K562 (cell line): ENCODE measurements around the gene COL4A1. TPM values are rescaled to one million over a fixed set of nuclear protein-coding genes. Genes with fewer than 3 reads are reported as not detected.

Source experiments
- ATAC-seq: fragments of 200-7000 bp; cut with Tn5 transposase; 3 replicates; pipeline ENCODE4 v1.9.1; 2020; ENCODE audit warnings: moderate library complexity
- BruUV-seq: library from RNA; stranded (reverse); fragments of 400-500 nt; replicated peaks from 2 replicates; lab custom pipeline; 2021; lab: Mats Ljungman, UMichigan
- CTCF ChIA-PET: fragments of 300-600 bp; formaldehyde crosslinking; extraction: SDS; loops from one replicate; lab custom pipeline; 2021; ENCODE audit warnings: low intra/inter-chr PET ratio; lab: Yijun Ruan, JAX
- POLR2A ChIA-PET: fragments of 300-600, 350-650 bp; sonication (Branson Sonifier 250); formaldehyde crosslinking; extraction: SDS; loops from one replicate; lab custom pipeline; 2021; ENCODE audit warnings: antibody characterized with exemption, inconsistent platforms; lab: Yijun Ruan, JAX
- DNase-seq, 4 experiments: peaks; one replicate each; pipeline versions ENCODE4 v3.0.0 to v3.0.0-alpha.2; 2011 to 2018; ENCODE audit warnings: low spot score in 3 of 4, mixed read lengths in 3 of 4; ENCODE audit errors: extremely low read depth in 1 of 4
- FAIRE-seq: peaks from 2 replicates; lab custom pipeline; 2011; peaks lifted over from hg19 to GRCh38; lab: Jason Lieb, UNC
- H2AFZ ChIP-seq: 2 replicates; pipeline ENCODE4 v1.6.0; 2011; ENCODE audit warnings: low read depth, low read length, control low read depth, inconsistent platforms
- H3K27ac ChIP-seq: fragments of 200-600 bp; 3 replicates; pipeline ENCODE4 v1.8.0; 2011; ENCODE audit warnings: low read depth, mild to moderate bottlenecking, control low read depth, inconsistent platforms, low read length, moderate library complexity, mixed read lengths; ENCODE audit errors: extremely low read depth
- H3K27me3 ChIP-seq, 2 experiments: fragments of 300-600 bp in 1 of 2; 2 replicates in 1 of 2; 3 replicates in 1 of 2; pipeline versions ENCODE4 v1.6.0 to v1.8.0; 2011; ENCODE audit warnings: inconsistent platforms in 2 of 2, low read length in 2 of 2, mild to moderate bottlenecking in 1 of 2, mixed read lengths in 1 of 2, moderate library complexity in 1 of 2; ENCODE audit not compliant: control insufficient read depth in 2 of 2, insufficient read depth in 2 of 2
- H3K36me3 ChIP-seq: fragments of 300-600 bp; 3 replicates; pipeline ENCODE4 v1.8.0; 2011; ENCODE audit warnings: mild to moderate bottlenecking, low read length, inconsistent platforms; ENCODE audit not compliant: control insufficient read depth, insufficient read depth
- H3K4me1 ChIP-seq, 2 experiments: fragments of 200-600 bp in 1 of 2; replicated peaks in 1 of 2; 2 replicates in 1 of 2; 3 replicates in 1 of 2; pipeline versions ENCODE4 v1.5.1 to v1.8.0; 2011; ENCODE audit warnings: inconsistent platforms in 2 of 2, low read length in 2 of 2, mild to moderate bottlenecking in 1 of 2, mixed read lengths in 1 of 2, moderate library complexity in 1 of 2; ENCODE audit not compliant: control insufficient read depth in 2 of 2, insufficient read depth in 2 of 2
- H3K4me2 ChIP-seq: 2 replicates; pipeline ENCODE4 v1.6.1; 2011; ENCODE audit warnings: low read length, control low read depth, inconsistent platforms, mixed read lengths; ENCODE audit not compliant: insufficient read depth
- H3K4me3 ChIP-seq: fragments of 200-600 bp; sonication (generic), shearing (Covaris generic); 2 replicates; pipeline ENCODE4 v1.5.1; 2016; ENCODE audit warnings: control low read depth, inconsistent platforms
- H3K79me2 ChIP-seq: fragments of 200-600 bp; 3 replicates; pipeline ENCODE4 v1.8.0; 2011; ENCODE audit warnings: low read length, inconsistent platforms; ENCODE audit not compliant: control insufficient read depth, insufficient read depth
- H3K9ac ChIP-seq, 2 experiments: 2 replicates each; pipeline versions ENCODE4 v1.6.0 to v1.6.1; 2011; ENCODE audit warnings: low read depth in 2 of 2, low read length in 2 of 2, control low read depth in 1 of 2, inconsistent platforms in 1 of 2, mild to moderate bottlenecking in 1 of 2, mixed read lengths in 1 of 2; ENCODE audit not compliant: insufficient read depth in 1 of 2
- H3K9me1 ChIP-seq: one replicate; pipeline ENCODE4 v1.6.0; 2011; ENCODE audit warnings: inconsistent platforms, mild to moderate bottlenecking, low read length, moderate library complexity; ENCODE audit not compliant: control insufficient read depth, insufficient read depth
- H3K9me3 ChIP-seq: replicated peaks from 2 replicates; pipeline ENCODE4 v1.5.1; 2011; ENCODE audit warnings: low read depth, low read length, inconsistent platforms; ENCODE audit not compliant: control insufficient read depth, insufficient read depth
- H4K20me1 ChIP-seq: replicated peaks from 2 replicates; pipeline ENCODE4 v1.6.1; 2011; ENCODE audit warnings: low read length, inconsistent platforms, mixed read lengths; ENCODE audit not compliant: control insufficient read depth, insufficient read depth
- FIP1L1 ChIP-seq: fragments of 200-400 bp; formaldehyde crosslinking; IDR thresholded peaks from 2 replicates; pipeline ENCODE4 v1.6.1; 2018; ENCODE audit warnings: mild to moderate bottlenecking, low read depth, low read length; ENCODE audit not compliant: poor library complexity, severe bottlenecking
- HCFC1 ChIP-seq: IDR thresholded peaks from 2 replicates; pipeline ENCODE4 v1.6.1; 2012; ENCODE audit warnings: low read depth, low read length, improper control_type of control experiment
- HMG20B ChIP-seq: fragments of 250-450 bp; sonication (Bioruptor Pico); IDR thresholded peaks from 2 replicates; pipeline ENCODE4 v1.5.0; 2021; ENCODE audit warnings: mild to moderate bottlenecking
- HNRNPL ChIP-seq: fragments of 200-400 bp; formaldehyde crosslinking; IDR thresholded peaks from 2 replicates; pipeline ENCODE4 v1.6.1; 2017; ENCODE audit warnings: low read depth, mild to moderate bottlenecking, low read length
- JUND ChIP-seq, 2 experiments: IDR thresholded peaks; 2 replicates in 1 of 2; 3 replicates in 1 of 2; pipeline ENCODE4 v1.6.1; 2011; ENCODE audit warnings: borderline replicate concordance in 2 of 2, low read depth in 2 of 2, low read length in 2 of 2, improper control_type of control experiment in 1 of 2, missing biosample characterization in 1 of 2, missing genetic modification characterization in 1 of 2, missing genetic modification reagents in 1 of 2
- KAT2B ChIP-seq: IDR thresholded peaks from one replicate; pipeline ENCODE4 v1.6.1; 2012; ENCODE audit warnings: low read depth, mild to moderate bottlenecking, control low read depth, inconsistent platforms, low read length, moderate library complexity
- NELFE ChIP-seq: IDR thresholded peaks from 2 replicates; pipeline ENCODE4 v1.6.1; 2011; ENCODE audit warnings: mild to moderate bottlenecking; ENCODE audit not compliant: insufficient read depth, insufficient read length
- SPI1 ChIP-seq: IDR thresholded peaks from 2 replicates; pipeline ENCODE4 v1.6.1; 2011; ENCODE audit warnings: low read depth, low read length, control low read depth, borderline replicate concordance
- ZBTB17 ChIP-seq: fragments of 450-650 bp; formaldehyde crosslinking; IDR thresholded peaks from 2 replicates; pipeline ENCODE4 v1.4.0; 2020; ENCODE audit warnings: mild to moderate bottlenecking
- ZNF124 ChIP-seq: sonication (generic); formaldehyde crosslinking; IDR thresholded peaks from 2 replicates; pipeline ENCODE4 v1.8.1; 2022; ENCODE audit warnings: missing genetic modification reagents
- ZNF23 ChIP-seq: fragments of 250-450 bp; sonication (Bioruptor Pico); IDR thresholded peaks from 2 replicates; pipeline ENCODE4 v1.4.0; 2020; ENCODE audit warnings: mild to moderate bottlenecking
- ZSCAN32 ChIP-seq: fragments of 450-650 bp; formaldehyde crosslinking; IDR thresholded peaks from 2 replicates; pipeline ENCODE4 v1.4.0; 2020; ENCODE audit warnings: mild to moderate bottlenecking, moderate library complexity
- WGBS: fragments of 100-300 bp; shearing (Covaris generic); methylation state at CpG from one replicate; pipeline ENCODE4 v1.1.6; 2016; ENCODE audit warnings: low coverage, mixed read lengths; ENCODE audit not compliant: insufficient coverage; ENCODE audit errors: missing lambda C conversion rate; 5-methylcytosine and 5-hydroxymethylcytosine counted together
- in situ Hi-C: fragments of 300-500 bp; cut with MboI; formaldehyde crosslinking; loops from 4 replicates; pipeline ENCODE4 v1.15.0; 2018; ENCODE audit warnings: inconsistent platforms, mixed read lengths
- intact Hi-C: fragments of 100-400 bp; cut with micrococcal nuclease; formaldehyde crosslinking; loops from 2 replicates; pipeline ENCODE4 v1.14.2; 2022
- polyA plus RNA-seq, 8 experiments: library from polyadenylated mRNA; depleted of rRNA in 4 of 8; stranded (reverse) in 5 of 8; unstranded in 3 of 8; fragments of >200 nt; fragmentation: Nextera tagmentation in 2 of 8; fragmentation: Illumina TruSeq in 1 of 8; extraction: Ambion mirVana in 2 of 8; extraction: Trizol in 1 of 8; gene quantifications; 2 replicates each; pipeline versions ENCODE4 v1.2.1 to v1.2.3, GENCODE V29; 2011 to 2014; ENCODE audit warnings: inconsistent platforms in 1 of 8, missing spikeins in 1 of 8
- total RNA-seq, 7 experiments: library from RNA; depleted of rRNA in 6 of 7; stranded (reverse); fragments of >200 nt in 6 of 7; fragmentation: Illumina TruSeq in 2 of 7; extraction: Trizol in 2 of 7; gene quantifications; 2 replicates each; pipeline versions ENCODE4 v1.2.1 to v1.2.3, GENCODE V29; 2011 to 2021; ENCODE audit warnings: low replicate concordance in 1 of 7

The COL4A1 gene
- total and polyA plus RNA-seq, 9 of the 15 experiments (the other 6 are each of a cell fraction or from before 2014, with no cell fraction given), result 0.35 TPM; not detected in 8

GRCh38 chr13:110286833-110287819, 19.8 kb downstream of the COL4A1 start:
- Histone ChIP-seq H3K79me2 (no peaks in the 10 kb centered on the region), H3K4me3 (no peak overlapping the region), H3K36me3 (no peaks in the 10 kb centered on the region), H2AFZ (no peak overlapping the region), H3K9me3 (no peaks in the 10 kb centered on the region), H4K20me1 (no peaks in the 10 kb centered on the region), H3K4me2 (no peak overlapping the region), H3K9me1 (no peaks in the 10 kb centered on the region), H3K27ac (no peak overlapping the region), H3K9ac (no peak overlapping the region), H3K27me3 (peaks cover 0 to 11% of the 10 kb centered on the region in 2 experiments; a peak in 3 of 5 replicates)
- BruUV-seq, result no TSS peak
- WGBS, result 0% methylated on average over 19 of the region's 21 CpGs
- POLR2A ChIA-PET, result interaction anchor here (0.5 to 0.6 kb wide), 2 partner anchors 9 to 55 kb away, joined by 3 read pairs; no protein-coding TSS in a partner anchor
- CTCF ChIA-PET, result no interaction called here
- FAIRE-seq (no peak), ATAC-seq (no peak), DNase-seq (no peak)
- intact Hi-C loops (no loop called here), in situ Hi-C loops (no loop called here)
- TF ChIP-seq FIP1L1 (no peak), JUND (IDR thresholded peaks at IDR 0.05; ENCODE audit: borderline replicate concordance, low read depth, low read length) (no peak), JUND (tag; IDR thresholded peaks at IDR 0.05; ENCODE audit: borderline replicate concordance, low read depth, low read length) (no peak), HCFC1 (no peak), ZNF124 (CRISPR knock-in tag) (no peak), NELFE (no peak), HMG20B (CRISPR knock-in tag) (no peak), ZNF23 (CRISPR knock-in tag) (no peak), ZBTB17 (CRISPR knock-in tag) (no peak), ZSCAN32 (CRISPR knock-in tag) (no peak), KAT2B (no peak), HNRNPL (no peak), SPI1 (no peak)
- TF ChIP-seq, all 486 proteins: peak for 0
- H3K4me1 ChIP-seq, result no peaks in the 10 kb centered on the region
